GM23248 (cell line): Measurements from ENCODE around the gene ETS1.

Source experiments
- EZH2 ChIP-seq: fragments of 200-600 bp; sonication (generic); IDR thresholded peaks from 2 replicates; pipeline ENCODE4 v1.6.1; 2018; ENCODE audit warnings: antibody characterized with exemption, mild to moderate bottlenecking; ENCODE audit not compliant: insufficient read depth, poor library complexity, severe bottlenecking
- EZH2phosphoT487 ChIP-seq: fragments of 200-600 bp; sonication (generic); IDR thresholded peaks from 2 replicates; pipeline ENCODE4 v1.6.1; 2018; ENCODE audit warnings: antibody characterized with exemption, moderate library complexity, mild to moderate bottlenecking, low read depth; ENCODE audit not compliant: insufficient read depth

DNA sequence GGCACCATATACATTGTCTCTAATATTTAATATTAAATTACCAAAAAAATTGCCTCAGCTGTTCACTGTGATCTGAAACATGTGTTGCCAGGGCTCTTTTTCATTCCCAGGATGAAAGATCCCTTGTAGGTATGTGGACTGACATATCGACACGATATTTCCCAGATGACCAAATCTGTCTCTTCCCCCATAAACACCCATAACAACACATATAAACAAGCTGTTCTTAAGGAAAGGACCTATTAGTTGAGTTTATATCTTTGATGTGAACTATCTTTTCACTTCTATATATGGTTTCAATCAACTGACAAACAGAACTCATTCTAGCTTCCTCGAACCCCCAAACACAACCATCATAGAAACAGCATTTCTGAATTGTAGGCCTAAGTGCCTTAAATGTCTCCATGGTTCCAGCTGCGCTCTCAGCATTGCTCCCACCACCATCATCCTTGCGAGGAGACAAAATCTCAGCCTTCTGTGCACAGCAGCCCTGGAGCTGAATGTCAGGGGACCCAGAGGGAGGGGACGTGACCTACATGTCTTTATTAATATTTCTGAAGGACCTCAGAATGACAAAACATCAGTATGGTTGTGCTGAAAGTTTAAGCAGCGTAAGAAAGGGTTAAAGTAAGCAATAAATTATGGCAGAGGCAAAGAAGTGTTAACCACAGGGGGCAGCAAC, 67.0 kb downstream of the ETS1 start:
- TF ChIP-seq EZH2 (no peak), EZH2phosphoT487 (no peak)
